Smooth muscle cell (in vitro differentiated cells): Measurements from ENCODE around the gene GNAI3. TPM values are rescaled to one million over a fixed set of nuclear protein-coding genes. Genes with fewer than 3 reads are reported as not detected.

Source experiments
- DNase-seq: peaks from one replicate; lab custom pipeline; 2025; ENCODE audit not compliant: unreplicated experiment; lab: John Stamatoyannopoulos, UW
- H2AFZ ChIP-seq: fragments of 200-600 bp; sonication (generic); 2 replicates; pipeline ENCODE4 v1.6.0; 2016; ENCODE audit warnings: antibody characterized with exemption, low read depth, mild to moderate bottlenecking
- H3F3A ChIP-seq: fragments of 200-600 bp; sonication (generic); 2 replicates; pipeline ENCODE4 v1.6.0; 2017; ENCODE audit warnings: antibody characterized with exemption, low read depth
- H3K27ac ChIP-seq: fragments of 200-600 bp; sonication (generic); 2 replicates; pipeline ENCODE4 v1.5.1; 2016; ENCODE audit warnings: low read depth, mild to moderate bottlenecking
- H3K27me3 ChIP-seq: fragments of 200-600 bp; sonication (generic); 2 replicates; pipeline ENCODE4 v1.6.1; 2016; ENCODE audit warnings: low read depth, mild to moderate bottlenecking
- H3K36me3 ChIP-seq: fragments of 200-600 bp; sonication (generic); 2 replicates; pipeline ENCODE4 v1.5.1; 2016; ENCODE audit warnings: low read depth
- H3K4me1 ChIP-seq: fragments of 200-600 bp; sonication (generic); 2 replicates; pipeline ENCODE4 v1.5.1; 2016; ENCODE audit warnings: low read depth
- H3K4me2 ChIP-seq: fragments of 200-600 bp; sonication (generic); 2 replicates; pipeline ENCODE4 v1.6.0; 2016; ENCODE audit warnings: mild to moderate bottlenecking
- H3K4me3 ChIP-seq: fragments of 200-600 bp; sonication (generic); 2 replicates; pipeline ENCODE4 v1.5.1; 2016; ENCODE audit warnings: mild to moderate bottlenecking
- H3K79me2 ChIP-seq: fragments of 200-600 bp; sonication (generic); 2 replicates; pipeline ENCODE4 v1.6.0; 2016; ENCODE audit warnings: low read depth, mild to moderate bottlenecking
- H3K9ac ChIP-seq: fragments of 200-600 bp; sonication (generic); 2 replicates; pipeline ENCODE4 v1.6.0; 2016; ENCODE audit warnings: low read depth
- H3K9me3 ChIP-seq: fragments of 200-600 bp; sonication (generic); replicated peaks from 2 replicates; pipeline ENCODE4 v1.5.1; 2016; ENCODE audit warnings: low read depth
- H4K20me1 ChIP-seq: fragments of 200-600 bp; sonication (generic); 2 replicates; pipeline ENCODE4 v1.6.0; 2016; ENCODE audit warnings: low read depth
- CTCF ChIP-seq: fragments of 200-600 bp; sonication (generic); IDR thresholded peaks from 2 replicates; pipeline ENCODE4 v1.5.1; 2017; ENCODE audit warnings: borderline replicate concordance, mild to moderate bottlenecking, antibody characterized with exemption; ENCODE audit not compliant: insufficient read depth, poor library complexity, severe bottlenecking
- WGBS: methylation state at CpG from one replicate; pipeline ENCODE4 v1.1.7; 2016; ENCODE audit warnings: low lambda C conversion rate; 5-methylcytosine and 5-hydroxymethylcytosine counted together
- polyA plus RNA-seq: library from polyadenylated mRNA; unstranded; fragments of >200 nt; fragmentation: Nextera tagmentation; extraction: Ambion mirVana; gene quantifications from 2 replicates; pipeline ENCODE4 v1.2.1, GENCODE V29; 2016
- total RNA-seq: library from RNA; depleted of rRNA; stranded (reverse); fragments of >200 nt; gene quantifications from 2 replicates; pipeline ENCODE4 v1.2.3, GENCODE V29; 2014

GNAI3 gene
- total and polyA plus RNA-seq, 2 experiments from 2014 or later, result 11.4 to 15.4 TPM

- Histone ChIP-seq H3K9me3 (no peaks in the 10 kb centered on the region), H3K4me3 (no peak overlapping the region), H2AFZ (no peak overlapping the region), H3K4me1 (no peaks in the 10 kb centered on the region), H3K36me3 (no peaks in the 10 kb centered on the region), H3K27ac (peak overlapping the region; percentile 11), H4K20me1 (peaks cover 17% of the 10 kb centered on the region), H3K27me3 (no peaks in the 10 kb centered on the region), H3K9ac (no peak overlapping the region), H3K79me2 (no peaks in the 10 kb centered on the region), H3K4me2 (no peak overlapping the region), H3F3A (peaks cover 18% of the 10 kb centered on the region)
- 29% methylated on average over 5 of the region's 5 CpGs for WGBS
- DNase-seq, result no peak
- TF ChIP-seq CTCF, result no peak
These were observed 47.5 kb upstream of the GNAI3 start for GRCh38 chr1:109500941-109501381.

GRCh38 chr1:109501644-109502363 lies 46.6 kb upstream of the GNAI3 start:
- Histone ChIP-seq H3K27me3 (no peaks in the 10 kb centered on the region), H3K4me2 (no peak overlapping the region), H4K20me1 (peaks cover 17% of the 10 kb centered on the region), H3K4me3 (no peak overlapping the region), H3K79me2 (no peaks in the 10 kb centered on the region), H3F3A (peaks cover 18% of the 10 kb centered on the region), H3K36me3 (no peaks in the 10 kb centered on the region), H3K27ac (peak overlapping the region; percentile 11), H2AFZ (no peak overlapping the region), H3K9me3 (no peaks in the 10 kb centered on the region), H3K4me1 (no peaks in the 10 kb centered on the region), H3K9ac (no peak overlapping the region)
- TF ChIP-seq CTCF, result no peak
- 76% methylated on average over 5 of the region's 5 CpGs for WGBS
- no peak for DNase-seq

GRCh38 chr1:109502364-109502851 lies 46.0 kb upstream of the GNAI3 start:
- DNase-seq, result no peak

More at GRCh38 chr1:109502364-109502851, 46.0 kb upstream of the GNAI3 start:
- Histone ChIP-seq H3K27me3 (no peaks in the 10 kb centered on the region), H3K9me3 (no peaks in the 10 kb centered on the region), H2AFZ (no peak overlapping the region), H3K9ac (no peak overlapping the region), H3K4me3 (no peak overlapping the region), H3K4me2 (no peak overlapping the region), H3K27ac (no peak overlapping the region), H4K20me1 (peaks cover 17% of the 10 kb centered on the region), H3K4me1 (no peaks in the 10 kb centered on the region), H3F3A (peaks cover 18% of the 10 kb centered on the region), H3K79me2 (no peaks in the 10 kb centered on the region), H3K36me3 (no peaks in the 10 kb centered on the region)
- TF ChIP-seq CTCF, result no peak
- WGBS, result 92% methylated on average over 3 of the region's 3 CpGs
